NCI-H2227 treated with DMSO at 0.1 percent for 48 hours (cell line): Measurements from ENCODE around the gene BLTP3B.

Experiments
- DNase-seq: peaks from one replicate; lab custom pipeline; 2025; lab: John Stamatoyannopoulos, UW

BLTP3B gene

GRCh38 chr12:100120355-100120754 lies 22.3 kb downstream of the BLTP3B start:
- DNase-seq, result no peak

GRCh38 chr12:100115291-100115690 lies 27.4 kb downstream of the BLTP3B start:
- no peak for DNase-seq

- DNase-seq, result no peak
Observed at GRCh38 chr12:100114574-100114973, 28.1 kb downstream of the BLTP3B start.

GRCh38 chr12:100110276-100110675 lies 32.4 kb downstream of the BLTP3B start:
- DNase-seq, result no peak

GRCh38 chr12:100106861-100107260 lies 35.8 kb downstream of the BLTP3B start:
- no peak for DNase-seq

GRCh38 chr12:100105661-100106060 lies 37.0 kb downstream of the BLTP3B start:
- DNase-seq, result no peak

- DNase-seq, result no peak
Observed at GRCh38 chr12:100101000-100101399, 41.7 kb downstream of the BLTP3B start.
